ENCODE results near the gene ZBTB5.
A peak's percentile ranks its signal among the peaks of the same experiment; 100 is the strongest.
"Not testable (repeated sequence)": the region's sequence is repeated elsewhere in the genome, so short reads cannot be mapped to it uniquely, and the experiment has no call there.

ZBTB5 gene, protein sequence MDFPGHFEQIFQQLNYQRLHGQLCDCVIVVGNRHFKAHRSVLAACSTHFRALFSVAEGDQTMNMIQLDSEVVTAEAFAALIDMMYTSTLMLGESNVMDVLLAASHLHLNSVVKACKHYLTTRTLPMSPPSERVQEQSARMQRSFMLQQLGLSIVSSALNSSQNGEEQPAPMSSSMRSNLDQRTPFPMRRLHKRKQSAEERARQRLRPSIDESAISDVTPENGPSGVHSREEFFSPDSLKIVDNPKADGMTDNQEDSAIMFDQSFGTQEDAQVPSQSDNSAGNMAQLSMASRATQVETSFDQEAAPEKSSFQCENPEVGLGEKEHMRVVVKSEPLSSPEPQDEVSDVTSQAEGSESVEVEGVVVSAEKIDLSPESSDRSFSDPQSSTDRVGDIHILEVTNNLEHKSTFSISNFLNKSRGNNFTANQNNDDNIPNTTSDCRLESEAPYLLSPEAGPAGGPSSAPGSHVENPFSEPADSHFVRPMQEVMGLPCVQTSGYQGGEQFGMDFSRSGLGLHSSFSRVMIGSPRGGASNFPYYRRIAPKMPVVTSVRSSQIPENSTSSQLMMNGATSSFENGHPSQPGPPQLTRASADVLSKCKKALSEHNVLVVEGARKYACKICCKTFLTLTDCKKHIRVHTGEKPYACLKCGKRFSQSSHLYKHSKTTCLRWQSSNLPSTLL

DNA sequence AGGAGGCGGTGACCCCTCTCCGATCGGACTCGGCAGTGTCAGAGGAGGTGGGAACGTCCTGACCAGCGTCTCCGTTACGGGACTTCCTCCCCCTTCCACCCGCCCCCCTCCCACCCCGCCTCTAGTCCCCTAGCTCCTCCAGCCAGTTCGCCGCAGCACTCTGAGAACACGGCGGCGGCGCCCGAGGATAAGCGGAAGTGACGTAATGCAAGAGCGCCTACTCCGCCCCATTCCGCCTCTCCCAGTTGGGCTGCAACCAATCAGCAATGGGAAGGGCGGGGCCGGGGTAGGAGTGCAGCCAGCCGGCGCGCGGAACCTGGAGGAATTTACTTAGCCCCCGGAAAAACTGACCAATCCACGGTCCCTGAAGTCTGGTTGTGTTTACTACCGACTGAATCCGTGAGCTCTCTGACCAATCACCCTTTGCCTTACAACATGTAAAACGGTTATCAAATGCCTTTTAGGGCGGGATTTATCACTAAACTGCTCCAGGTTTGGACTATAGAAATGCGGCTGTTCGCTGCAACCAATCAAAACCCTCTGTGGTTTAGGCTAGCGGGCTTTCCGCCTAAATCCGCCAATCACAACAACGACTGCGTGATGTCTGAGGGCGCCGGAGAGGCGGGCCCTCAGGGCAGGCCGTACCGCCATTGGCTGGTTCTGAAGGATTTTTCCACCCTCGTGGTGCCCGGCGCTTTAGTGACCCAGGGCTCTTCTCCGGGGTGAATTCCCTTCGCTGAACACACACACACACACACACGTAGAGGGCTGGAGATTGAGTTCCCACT lies at the start of gene ZBTB5:
Gene ZBTB5 (minus strand): TSS at position 202 of the 788 bp plus-strand sequence. CDS start 22,899 bp downstream, outside the sequence.
- H3K36me3 ChIP-seq (ENCODE audit: control insufficient read depth, insufficient read depth, low read length) = no peaks in the 10 kb centered on the region
- H3K4me1 ChIP-seq (ENCODE audit: control insufficient read depth, insufficient read depth, low read length) = peaks cover 10% of the 10 kb centered on the region
- peak within 1 kb of the TSS; percentile 92 for H3K9ac ChIP-seq (ENCODE audit: low read length)
- peak within 1 kb of the TSS; percentile 75 for H3K4me3 ChIP-seq (ENCODE audit: low read length)
- H3K9me3 ChIP-seq (ENCODE audit: control insufficient read depth, low read length) = no peaks in the 10 kb centered on the region
- H3K27me3 ChIP-seq (ENCODE audit: control insufficient read depth, insufficient read depth, low read length) = no peaks in the 10 kb centered on the region

DNA sequence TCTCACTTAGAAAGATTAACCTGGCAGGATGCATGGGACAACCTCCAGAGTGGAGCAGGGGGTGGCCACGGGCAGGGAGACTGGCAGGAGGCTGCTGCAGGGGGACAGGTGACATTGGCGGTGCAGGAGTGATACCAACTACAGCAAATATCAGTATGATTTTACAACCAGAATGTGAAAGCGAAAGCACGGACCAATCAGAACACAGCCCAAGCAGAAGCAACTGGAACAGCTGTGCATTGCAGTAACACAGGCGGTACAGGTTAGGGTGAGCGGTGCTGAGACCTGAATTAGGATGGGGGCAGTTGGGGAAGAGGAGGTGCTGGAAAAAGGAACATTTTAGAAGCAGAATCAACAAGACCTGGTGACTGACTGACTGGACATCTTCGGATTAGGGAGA lies 49.7 kb upstream of the ZBTB5 start:
- no peaks in the 10 kb centered on the region for H3K9me3 ChIP-seq (ENCODE audit: control insufficient read depth, low read length)
- no peaks in the 10 kb centered on the region for H3K27me3 ChIP-seq (ENCODE audit: control insufficient read depth, insufficient read depth, low read length)
- H3K4me1 ChIP-seq (ENCODE audit: control insufficient read depth, insufficient read depth, low read length) = no peaks in the 10 kb centered on the region
- no peak overlapping the region for H3K9ac ChIP-seq (ENCODE audit: low read length)
- H3K4me3 ChIP-seq (ENCODE audit: low read length) = no peak overlapping the region
- H3K36me3 ChIP-seq (ENCODE audit: control insufficient read depth, insufficient read depth, low read length) = no peaks in the 10 kb centered on the region

DNA sequence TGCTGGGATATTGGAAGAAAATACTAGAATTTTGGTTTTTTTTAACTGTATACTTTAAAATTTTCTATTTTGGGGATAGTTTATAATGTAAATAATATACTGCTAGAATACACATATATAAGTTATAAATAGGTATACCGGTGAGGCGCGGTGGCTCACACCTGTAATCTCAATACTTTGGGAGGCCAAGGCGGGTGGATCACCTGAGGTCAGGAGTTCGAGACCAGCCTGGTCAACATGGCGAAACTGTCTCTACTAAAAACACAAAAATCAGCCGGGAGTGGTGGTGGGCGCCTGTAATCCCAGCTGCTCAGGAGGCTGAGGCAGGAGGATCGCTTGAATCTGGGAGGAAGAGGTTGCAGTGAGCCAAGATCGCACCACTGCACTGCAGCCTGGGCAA lies 49.2 kb upstream of the ZBTB5 start:
- H3K4me3 ChIP-seq (ENCODE audit: low read length); H3K4me1 ChIP-seq (ENCODE audit: control insufficient read depth, insufficient read depth, low read length); H3K9me3 ChIP-seq (ENCODE audit: control insufficient read depth, low read length); H3K36me3 ChIP-seq (ENCODE audit: control insufficient read depth, insufficient read depth, low read length); H3K27me3 ChIP-seq (ENCODE audit: control insufficient read depth, insufficient read depth, low read length); H3K9ac ChIP-seq (ENCODE audit: low read length): not testable (repeated sequence)

DNA sequence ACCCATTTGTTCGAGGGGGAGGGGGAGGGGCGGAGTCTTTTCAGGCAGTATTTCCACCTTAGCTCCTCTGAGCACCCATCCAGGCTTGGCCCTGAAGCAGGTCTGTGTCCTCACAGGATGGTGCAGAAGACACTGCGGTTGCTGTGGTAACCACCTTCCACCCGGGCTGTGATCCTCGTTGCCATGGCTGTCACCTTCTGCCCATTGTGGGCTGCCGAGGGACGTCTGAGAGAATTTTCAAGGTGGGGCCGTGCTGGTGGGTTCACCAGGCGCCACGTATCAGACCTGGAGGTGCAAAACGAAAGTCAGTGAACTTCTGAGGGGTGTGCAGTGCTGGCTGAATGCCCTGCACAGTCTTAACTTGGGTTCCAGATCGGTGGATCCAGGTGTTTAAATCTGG lies 47.2 kb upstream of the ZBTB5 start:
- H3K36me3 ChIP-seq (ENCODE audit: control insufficient read depth, insufficient read depth, low read length) = no peaks in the 10 kb centered on the region
- no peak overlapping the region for H3K9ac ChIP-seq (ENCODE audit: low read length)
- no peak overlapping the region for H3K4me3 ChIP-seq (ENCODE audit: low read length)
- H3K27me3 ChIP-seq (ENCODE audit: control insufficient read depth, insufficient read depth, low read length) = no peaks in the 10 kb centered on the region
- H3K9me3 ChIP-seq (ENCODE audit: control insufficient read depth, low read length) = no peaks in the 10 kb centered on the region
- no peaks in the 10 kb centered on the region for H3K4me1 ChIP-seq (ENCODE audit: control insufficient read depth, insufficient read depth, low read length)

DNA sequence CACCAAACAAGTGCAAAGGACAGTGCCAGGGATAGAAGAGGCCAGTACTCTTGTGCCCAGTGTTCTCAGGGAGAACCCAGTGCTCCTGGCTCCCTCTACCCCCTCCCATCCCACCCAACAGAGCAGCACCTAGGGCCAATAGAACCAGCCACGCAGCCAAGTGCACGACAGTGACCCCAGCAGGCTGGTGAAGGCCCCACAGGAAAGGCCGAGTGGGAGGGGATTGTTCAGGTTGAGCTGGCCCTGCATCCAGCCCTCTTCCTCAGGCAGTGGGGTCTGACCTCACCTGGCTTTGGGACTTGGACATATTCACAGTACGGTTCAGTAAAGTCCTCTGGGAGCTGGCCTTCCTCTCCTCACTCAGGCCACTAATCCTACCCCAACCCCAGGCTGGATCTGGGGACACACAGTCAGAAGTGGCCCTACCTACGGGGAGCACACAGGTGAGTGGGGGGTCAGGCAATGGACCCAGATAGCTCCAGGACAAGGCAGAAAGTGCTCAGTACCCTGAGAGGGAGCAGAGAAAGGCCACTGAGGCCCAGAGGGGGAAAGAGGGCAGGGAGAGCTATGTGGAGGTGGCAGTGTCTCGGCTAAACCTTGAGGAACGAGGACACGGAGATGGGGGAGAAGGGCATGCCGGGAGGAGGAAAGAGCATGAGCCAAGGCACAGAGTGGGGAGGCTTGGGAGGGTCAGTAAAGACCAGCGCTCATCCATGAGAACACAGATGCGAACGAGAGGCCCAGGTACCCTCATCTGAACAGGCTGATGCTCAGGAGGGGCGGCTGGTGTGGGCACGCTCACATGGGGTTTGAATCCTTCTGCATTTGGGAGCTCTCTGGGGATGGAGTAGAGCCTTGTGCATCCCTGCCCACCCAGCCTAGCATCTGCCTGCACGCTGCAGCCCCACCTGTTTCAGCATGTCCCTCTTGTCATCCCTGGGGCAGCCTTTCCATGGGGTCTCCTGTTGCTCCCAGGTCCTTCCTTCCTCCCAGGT lies 46.1 kb upstream of the ZBTB5 start:
- no peaks in the 10 kb centered on the region for H3K9me3 ChIP-seq (ENCODE audit: control insufficient read depth, low read length)
- no peak overlapping the region for H3K9ac ChIP-seq (ENCODE audit: low read length)
- H3K4me3 ChIP-seq (ENCODE audit: low read length) = no peak overlapping the region
- no peaks in the 10 kb centered on the region for H3K4me1 ChIP-seq (ENCODE audit: control insufficient read depth, insufficient read depth, low read length)
- H3K27me3 ChIP-seq (ENCODE audit: control insufficient read depth, insufficient read depth, low read length) = no peaks in the 10 kb centered on the region
- no peaks in the 10 kb centered on the region for H3K36me3 ChIP-seq (ENCODE audit: control insufficient read depth, insufficient read depth, low read length)

DNA sequence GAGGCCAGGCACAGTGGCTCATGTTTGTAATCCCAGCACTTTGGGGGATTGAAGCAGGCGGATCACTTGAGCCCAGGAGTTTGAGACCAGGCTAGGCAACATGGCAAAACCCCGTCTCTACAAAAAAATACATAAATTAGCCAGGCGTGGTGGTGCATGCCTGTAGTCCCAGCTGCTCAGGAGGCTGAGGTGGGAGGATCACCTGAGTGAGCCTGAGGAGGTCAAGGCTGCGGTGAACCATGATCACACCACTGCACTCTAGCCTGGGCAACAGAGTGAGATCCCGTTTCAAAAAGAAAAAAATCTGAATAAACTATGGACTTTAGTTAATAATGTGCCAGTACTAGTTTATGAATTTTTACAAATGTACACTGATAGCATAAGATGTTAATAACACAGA lies 44.8 kb upstream of the ZBTB5 start:
- not testable (repeated sequence) for H3K27me3 ChIP-seq (ENCODE audit: control insufficient read depth, insufficient read depth, low read length); H3K36me3 ChIP-seq (ENCODE audit: control insufficient read depth, insufficient read depth, low read length); H3K4me1 ChIP-seq (ENCODE audit: control insufficient read depth, insufficient read depth, low read length); H3K9ac ChIP-seq (ENCODE audit: low read length); H3K4me3 ChIP-seq (ENCODE audit: low read length); H3K9me3 ChIP-seq (ENCODE audit: control insufficient read depth, low read length)

DNA sequence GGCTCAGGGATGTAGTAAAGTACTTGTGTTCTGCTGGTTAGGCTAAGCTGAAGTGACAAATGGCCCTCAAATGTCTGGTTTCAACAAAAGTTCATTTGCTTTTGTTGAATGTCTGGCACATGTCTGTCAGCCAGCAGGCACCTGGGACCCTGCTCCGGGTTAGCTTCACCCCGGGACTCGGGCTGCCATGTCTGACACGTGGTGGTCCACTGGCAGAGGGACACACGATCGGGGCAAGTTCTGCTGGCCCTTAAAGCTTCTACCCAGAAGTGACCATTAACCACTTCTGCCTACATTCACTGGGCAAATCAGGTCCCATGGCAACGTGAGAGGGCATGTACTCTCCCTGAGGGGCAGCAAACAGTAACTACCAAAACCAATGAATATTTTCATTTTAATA lies 44.3 kb upstream of the ZBTB5 start:
- Histone ChIP-seq H3K36me3 (ENCODE audit: control insufficient read depth, insufficient read depth, low read length) (no peaks in the 10 kb centered on the region), H3K27me3 (ENCODE audit: control insufficient read depth, insufficient read depth, low read length) (no peaks in the 10 kb centered on the region), H3K9me3 (ENCODE audit: control insufficient read depth, low read length) (no peaks in the 10 kb centered on the region), H3K4me1 (ENCODE audit: control insufficient read depth, insufficient read depth, low read length) (no peaks in the 10 kb centered on the region), H3K4me3 (ENCODE audit: low read length) (no peak overlapping the region), H3K9ac (ENCODE audit: low read length) (no peak overlapping the region)

DNA sequence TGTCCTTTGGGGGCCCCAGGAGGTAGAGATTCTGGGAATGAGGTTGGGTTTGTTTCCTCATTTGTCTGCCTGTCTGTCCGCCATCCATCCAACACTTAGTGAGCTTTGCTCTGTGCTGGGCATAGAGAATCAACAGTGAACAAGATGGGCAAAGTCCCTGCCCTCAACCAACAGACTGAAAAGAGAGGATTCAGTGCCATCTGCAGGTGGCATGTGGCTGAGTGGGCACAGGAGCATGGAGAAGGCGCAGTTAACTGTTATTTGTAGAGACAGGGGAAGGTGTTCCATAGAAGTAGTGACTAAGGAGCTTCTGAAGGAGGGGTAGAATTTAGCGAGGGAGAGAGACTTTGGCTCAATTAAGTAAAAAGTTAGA lies 43.6 kb upstream of the ZBTB5 start:
- Histone ChIP-seq H3K9ac (ENCODE audit: low read length) (no peak overlapping the region), H3K27me3 (ENCODE audit: control insufficient read depth, insufficient read depth, low read length) (no peaks in the 10 kb centered on the region), H3K9me3 (ENCODE audit: control insufficient read depth, low read length) (no peaks in the 10 kb centered on the region), H3K36me3 (ENCODE audit: control insufficient read depth, insufficient read depth, low read length) (no peaks in the 10 kb centered on the region), H3K4me3 (ENCODE audit: low read length) (no peak overlapping the region), H3K4me1 (ENCODE audit: control insufficient read depth, insufficient read depth, low read length) (no peaks in the 10 kb centered on the region)

DNA sequence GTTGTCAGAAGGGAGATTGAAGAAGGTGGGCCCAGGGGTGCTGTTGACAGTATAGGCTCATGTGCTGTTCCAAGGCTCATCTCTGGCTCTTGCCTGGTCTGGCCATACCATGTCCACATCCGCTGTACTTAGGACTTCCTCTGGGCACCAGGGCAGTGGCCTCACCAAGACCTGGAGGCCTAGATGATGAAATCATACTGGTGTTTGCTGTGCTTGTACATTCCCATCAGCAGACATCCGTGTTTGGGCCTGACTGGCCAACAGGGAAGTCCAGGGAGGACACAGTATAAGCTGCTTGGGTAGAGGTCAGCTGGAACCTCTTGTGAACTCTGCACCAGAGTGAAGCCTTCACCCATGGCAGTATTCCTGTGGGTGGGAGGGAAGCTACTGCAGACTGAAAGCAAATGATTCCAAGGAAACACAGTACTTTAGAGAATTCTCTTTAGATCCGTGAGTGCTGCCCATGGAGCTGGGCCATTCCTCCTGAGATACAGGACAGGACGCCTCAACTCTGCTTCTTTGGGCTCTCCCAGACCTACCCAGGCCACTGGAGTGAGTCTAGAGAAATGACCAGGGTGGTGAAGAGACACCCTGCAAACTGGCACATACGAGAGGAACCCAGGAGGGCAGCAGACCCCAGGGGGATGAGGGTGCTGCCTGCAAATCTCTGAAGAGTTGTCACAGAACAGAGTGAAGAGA lies 43.0 kb upstream of the ZBTB5 start:
- no peak overlapping the region for H3K4me3 ChIP-seq (ENCODE audit: low read length)
- no peak overlapping the region for H3K9ac ChIP-seq (ENCODE audit: low read length)
- H3K9me3 ChIP-seq (ENCODE audit: control insufficient read depth, low read length) = no peaks in the 10 kb centered on the region
- no peaks in the 10 kb centered on the region for H3K27me3 ChIP-seq (ENCODE audit: control insufficient read depth, insufficient read depth, low read length)
- no peaks in the 10 kb centered on the region for H3K4me1 ChIP-seq (ENCODE audit: control insufficient read depth, insufficient read depth, low read length)
- no peaks in the 10 kb centered on the region for H3K36me3 ChIP-seq (ENCODE audit: control insufficient read depth, insufficient read depth, low read length)

DNA sequence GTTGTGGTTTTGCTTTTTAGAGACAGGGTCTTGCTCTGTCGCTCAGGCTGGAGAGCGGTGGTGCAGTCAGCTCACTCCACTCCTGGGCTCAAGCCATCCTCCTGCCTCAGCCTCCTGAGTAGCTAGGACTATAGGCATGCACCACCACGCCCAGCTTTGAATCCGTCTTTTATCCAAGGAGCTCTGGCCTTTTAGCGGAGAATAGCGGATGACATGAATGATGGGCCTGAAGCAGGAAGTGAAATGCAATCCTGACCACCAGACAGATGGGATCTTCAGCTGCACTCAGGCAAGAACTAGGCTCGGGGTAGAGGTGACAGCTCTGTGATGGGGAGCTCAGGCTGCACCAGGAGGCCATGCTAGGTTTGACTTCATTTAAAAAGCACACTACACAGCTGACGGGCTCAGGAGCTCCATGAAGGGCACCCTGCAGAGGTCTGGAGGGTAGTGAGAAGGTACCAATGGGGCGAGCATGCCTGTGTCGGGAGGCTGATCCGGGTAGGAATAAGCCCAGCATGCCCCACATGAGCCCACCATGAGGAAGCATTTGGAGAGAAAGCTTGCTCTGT lies 42.4 kb upstream of the ZBTB5 start:
- Histone ChIP-seq H3K9me3 (ENCODE audit: control insufficient read depth, low read length) (no peaks in the 10 kb centered on the region), H3K36me3 (ENCODE audit: control insufficient read depth, insufficient read depth, low read length) (peaks cover 2% of the 10 kb centered on the region), H3K4me1 (ENCODE audit: control insufficient read depth, insufficient read depth, low read length) (no peaks in the 10 kb centered on the region), H3K27me3 (ENCODE audit: control insufficient read depth, insufficient read depth, low read length) (no peaks in the 10 kb centered on the region), H3K9ac (ENCODE audit: low read length) (no peak overlapping the region), H3K4me3 (ENCODE audit: low read length) (no peak overlapping the region)

DNA sequence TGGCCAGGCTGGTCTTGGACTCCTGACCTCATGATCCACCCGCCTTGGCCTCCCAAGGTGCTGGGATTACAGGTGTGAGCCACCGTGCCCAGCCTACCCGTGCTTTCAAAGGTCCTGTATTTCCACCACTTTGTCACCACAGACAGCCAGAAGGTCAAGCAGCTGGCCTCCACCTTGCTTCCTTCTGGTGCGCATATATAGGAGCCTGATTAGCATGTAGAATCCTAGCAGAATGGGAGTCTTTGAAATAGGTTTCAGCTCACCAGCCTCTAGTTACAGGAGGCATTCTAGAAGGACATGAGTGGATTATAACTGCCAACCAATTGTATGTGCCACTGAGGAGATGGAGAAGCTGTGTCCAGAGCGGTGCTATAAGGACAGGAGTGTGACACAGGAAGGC lies 39.4 kb upstream of the ZBTB5 start:
- Histone ChIP-seq H3K4me1 (ENCODE audit: control insufficient read depth, insufficient read depth, low read length) (no peaks in the 10 kb centered on the region), H3K9me3 (ENCODE audit: control insufficient read depth, low read length) (no peaks in the 10 kb centered on the region), H3K4me3 (ENCODE audit: low read length) (no peak overlapping the region), H3K27me3 (ENCODE audit: control insufficient read depth, insufficient read depth, low read length) (no peaks in the 10 kb centered on the region), H3K9ac (ENCODE audit: low read length) (no peak overlapping the region), H3K36me3 (ENCODE audit: control insufficient read depth, insufficient read depth, low read length) (peaks cover 8% of the 10 kb centered on the region)
